Tibial nerve (tissue), 4 donors: Measurements from ENCODE around the gene TMUB1. TPM values are rescaled to one million over a fixed set of nuclear protein-coding genes. Genes with fewer than 3 reads are reported as not detected.

Experiments used
- DNase-seq, 2 donors: peaks; one replicate each; pipeline ENCODE4 v3.0.0-alpha.2; 2019; ENCODE audit warnings: low spot score in 2 of 2
- H3K27ac ChIP-seq, 4 donors: fragments of 200-600 bp; sonication (generic) in 3 of 4; one replicate each; pipeline ENCODE4 v1.5.1; 2017 to 2019; ENCODE audit warnings: mild to moderate bottlenecking in 1 of 4
- H3K27me3 ChIP-seq, 2 donors: fragments of 200-600 bp; sonication (generic) in 1 of 2; one replicate each; pipeline versions ENCODE4 v1.5.1 to v1.6.0; 2017 to 2019
- H3K36me3 ChIP-seq, 3 donors: fragments of 200-600 bp; sonication (generic); one replicate each; pipeline ENCODE4 v1.5.1; 2018 to 2019
- H3K4me1 ChIP-seq, 4 donors: fragments of 200-600 bp; sonication (generic) in 3 of 4; one replicate each; pipeline ENCODE4 v1.5.1; 2017 to 2019
- H3K4me3 ChIP-seq, 4 donors: fragments of 200-600 bp; sonication (generic) in 3 of 4; one replicate each; pipeline ENCODE4 v1.5.1; 2017 to 2019; ENCODE audit warnings: mild to moderate bottlenecking in 1 of 4, moderate library complexity in 1 of 4
- H3K9me3 ChIP-seq, 4 donors: fragments of 200-600 bp; sonication (generic) in 3 of 4; one replicate each; pipeline ENCODE4 v1.5.1; 2017 to 2019
- CTCF ChIP-seq, 5 experiments: fragments of 200-600 bp in 3 of 5; fragments of 450-650 bp in 2 of 5; sonication (generic) in 3 of 5; IDR thresholded peaks; one replicate each; pipeline ENCODE4 v1.5.1; 2016 to 2019; ENCODE audit warnings: antibody characterized with exemption in 5 of 5, mild to moderate bottlenecking in 3 of 5, moderate library complexity in 2 of 5
- EP300 ChIP-seq, 2 donors: sonication (generic); formaldehyde crosslinking; IDR thresholded peaks; one replicate each; pipeline ENCODE4 v1.6.1; 2017; ENCODE audit warnings: antibody characterized with exemption in 2 of 2, mild to moderate bottlenecking in 1 of 2
- POLR2A ChIP-seq, 2 donors: fragments of 450-650 bp; IDR thresholded peaks; one replicate each; pipeline ENCODE4 v1.6.1; 2017; ENCODE audit warnings: antibody characterized with exemption in 2 of 2, mild to moderate bottlenecking in 2 of 2, moderate library complexity in 2 of 2
- WGBS, 2 donors: methylation state at CpG; one replicate each; pipeline ENCODE4 v1.1.5; 2018; 5-methylcytosine and 5-hydroxymethylcytosine counted together
- total RNA-seq, 4 donors: library from RNA; depleted of rRNA; stranded (reverse); fragments of >200 nt; gene quantifications; one replicate each; pipeline ENCODE4 v1.1.0, GENCODE V29; 2016

TMUB1 gene
- total RNA-seq, 4 donors from 2014 or later, result 24.3 to 61.5 (median 33.8) TPM

GRCh38 chr7:151061213-151062110 is 21.8 kb downstream of the TMUB1 start:
- no peaks in the 10 kb centered on the region for H3K27me3 ChIP-seq
- peaks cover 0 to 60% (median 42%) of the 10 kb centered on the region in 4 donors for H3K4me1 ChIP-seq
- DNase-seq, result no peak
- peak overlapping the region; percentile 93 to 97 (median 96) for H3K27ac ChIP-seq
- H3K36me3 ChIP-seq, result peaks cover 5 to 27% (median 6%) of the 10 kb centered on the region in 3 donors
- TF ChIP-seq POLR2A (IDR thresholded peaks at IDR 0.05), result no peak
- TF ChIP-seq EP300 (IDR thresholded peaks at IDR 0.05), result no peak
- no peak for TF ChIP-seq CTCF (IDR thresholded peaks at IDR 0.05)
- peak overlapping the region in 2 of 4 donors; percentile 29 to 86 for H3K4me3 ChIP-seq
- H3K9me3 ChIP-seq, result no peaks in the 10 kb centered on the region
- WGBS, 2 donors, result 45 to 54% methylated on average over 31 to 33 of the region's 33 CpGs

- Histone ChIP-seq H3K36me3 (peaks cover 5 to 19% (median 6%) of the 10 kb centered on the region in 3 donors), H3K4me1 (peaks cover 0 to 60% (median 42%) of the 10 kb centered on the region in 4 donors), H3K27me3 (no peaks in the 10 kb centered on the region), H3K27ac (peak overlapping the region; percentile 93 to 97 (median 96)), H3K9me3 (no peaks in the 10 kb centered on the region), H3K4me3 (peak overlapping the region; percentile 72 to 91 (median 80))
- 7 to 9% methylated on average over 13 to 21 of the region's 21 CpGs for WGBS, 2 donors
- DNase-seq, result no peak
- TF ChIP-seq POLR2A (IDR thresholded peaks at IDR 0.05), result no peak
- peak in 1 of 2 donors; percentile 35 for TF ChIP-seq EP300 (IDR thresholded peaks at IDR 0.05)
- TF ChIP-seq CTCF (IDR thresholded peaks at IDR 0.05), result peak in 3 of 5 experiments; percentile 20 to 28 (median 28)
Measured at GRCh38 chr7:151060416-151061212, 22.7 kb downstream of the TMUB1 start.

- Histone ChIP-seq H3K9me3 (no peaks in the 10 kb centered on the region), H3K27ac (peak overlapping the region; percentile 93 to 97 (median 96)), H3K4me1 (peaks cover 0 to 60% (median 42%) of the 10 kb centered on the region in 4 donors), H3K27me3 (no peaks in the 10 kb centered on the region), H3K4me3 (peak overlapping the region; percentile 72 to 91 (median 80)), H3K36me3 (peaks cover 5 to 17% (median 6%) of the 10 kb centered on the region in 3 donors)
- no peak for DNase-seq
- TF ChIP-seq EP300 (IDR thresholded peaks at IDR 0.05), result no peak
- no peak for TF ChIP-seq POLR2A (IDR thresholded peaks at IDR 0.05)
- TF ChIP-seq CTCF (IDR thresholded peaks at IDR 0.05), result no peak
- 2 to 3% methylated on average over 16 to 17 of the region's 17 CpGs for WGBS, 2 donors
Measured at GRCh38 chr7:151060113-151060415, 23.2 kb downstream of the TMUB1 start.

- H3K4me3 ChIP-seq, result peak within 1 kb of the TSS; percentile 72 to 91 (median 80)
- 0 to 2% methylated on average over 39 to 50 of the region's 75 CpGs for WGBS, 2 donors
- no peaks in the 10 kb centered on the region for H3K9me3 ChIP-seq
- peak; percentile 31 to 61 for TF ChIP-seq POLR2A (IDR thresholded peaks at IDR 0.05)
- peak in 1 of 2 donors; percentile 63 for TF ChIP-seq EP300 (IDR thresholded peaks at IDR 0.05)
- peak; percentile 47 to 56 (median 54) for TF ChIP-seq CTCF (IDR thresholded peaks at IDR 0.05)
- peaks cover 2 to 16% (median 2%) of the 10 kb centered on the region in 3 donors for H3K36me3 ChIP-seq
- no peaks in the 10 kb centered on the region for H3K27me3 ChIP-seq
- H3K4me1 ChIP-seq, result peaks cover 0 to 60% (median 42%) of the 10 kb centered on the region in 4 donors
- peak within 1 kb of the TSS; percentile 93 to 97 (median 96) for H3K27ac ChIP-seq
- peak; percentile 67 to 73 for DNase-seq
Measured at GRCh38 chr7:151059367-151060112, 23.8 kb downstream of the TMUB1 start, which contains the start of gene SLC4A2. SLC4A2 (plus strand) TSS chr7:151059589; CDS start chr7:151061988, 2,399 bp downstream.
